ENCODE measurements around the gene CYCS.
A peak's percentile ranks its signal among the peaks of the same experiment; 100 is the strongest.
"Not testable (repeated sequence)": the region's sequence is repeated elsewhere in the genome, so short reads cannot be mapped to it uniquely, and the experiment has no call there.

CYCS gene

DNA sequence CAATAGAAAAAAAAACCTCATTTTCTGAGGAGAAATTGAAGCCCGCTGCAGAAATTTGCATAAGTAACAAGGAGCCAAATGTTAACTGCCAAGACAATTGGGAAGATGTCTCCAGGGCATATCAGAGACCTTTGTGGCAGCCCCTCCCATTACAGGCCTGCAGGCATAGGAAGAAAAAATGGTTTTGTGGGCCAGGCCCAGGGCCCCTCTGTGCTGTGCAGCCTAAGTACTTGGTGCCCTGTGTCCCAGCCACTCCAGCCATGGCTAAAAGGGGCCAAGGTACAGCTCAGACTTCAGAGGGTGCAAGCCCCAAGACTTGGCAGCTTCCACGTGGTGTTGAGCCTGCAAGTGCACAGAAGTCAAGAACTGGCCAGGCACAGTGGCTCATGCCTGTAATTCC lies 14.5 kb downstream of the CYCS start:
- peaks cover 12% of the 10 kb centered on the region for H3K36me3 Mint-ChIP-seq (ENCODE audit: insufficient read depth)
- not testable (repeated sequence) for DNase-seq (ENCODE audit: low spot score in 2 of 2); H3K4me1 Mint-ChIP-seq; ATAC-seq (replicated peaks; ENCODE audit: extremely low read depth, poor library complexity, severe bottlenecking); H3K4me3 Mint-ChIP-seq; H3K27ac Mint-ChIP-seq (ENCODE audit: low read depth); H3K9me3 Mint-ChIP-seq
- H3K27me3 Mint-ChIP-seq = peaks cover 14% of the 10 kb centered on the region

DNA sequence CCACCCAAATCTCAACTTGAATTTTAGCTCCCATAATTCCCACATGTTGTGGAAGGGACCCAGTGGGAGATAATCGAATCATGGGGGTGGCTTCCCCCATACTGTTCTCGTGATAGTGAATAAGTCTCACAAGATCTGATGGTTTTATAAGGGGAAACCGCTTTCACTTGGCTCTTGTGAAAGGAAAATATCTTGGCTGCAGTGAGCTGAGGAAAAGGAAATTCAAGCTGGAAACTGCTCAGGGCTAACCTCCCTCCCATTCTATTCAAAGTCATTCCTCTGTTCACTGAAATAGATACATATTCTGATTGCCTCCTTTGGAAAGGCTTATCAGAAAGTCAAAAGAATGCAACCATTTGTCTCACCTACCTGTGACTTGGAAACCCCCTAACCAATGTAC lies 15.8 kb downstream of the CYCS start:
- no peak overlapping the region for H3K27ac Mint-ChIP-seq (ENCODE audit: low read depth)
- H3K27me3 Mint-ChIP-seq = peaks cover 20% of the 10 kb centered on the region
- no peak overlapping the region for H3K4me3 Mint-ChIP-seq
- peaks cover 10% of the 10 kb centered on the region for H3K36me3 Mint-ChIP-seq (ENCODE audit: insufficient read depth)
- H3K9me3 Mint-ChIP-seq = no peaks in the 10 kb centered on the region
- no peaks in the 10 kb centered on the region for H3K4me1 Mint-ChIP-seq
- no peak for ATAC-seq (replicated peaks; ENCODE audit: extremely low read depth, poor library complexity, severe bottlenecking)
- no peak for DNase-seq (ENCODE audit: low spot score in 2 of 2)

DNA sequence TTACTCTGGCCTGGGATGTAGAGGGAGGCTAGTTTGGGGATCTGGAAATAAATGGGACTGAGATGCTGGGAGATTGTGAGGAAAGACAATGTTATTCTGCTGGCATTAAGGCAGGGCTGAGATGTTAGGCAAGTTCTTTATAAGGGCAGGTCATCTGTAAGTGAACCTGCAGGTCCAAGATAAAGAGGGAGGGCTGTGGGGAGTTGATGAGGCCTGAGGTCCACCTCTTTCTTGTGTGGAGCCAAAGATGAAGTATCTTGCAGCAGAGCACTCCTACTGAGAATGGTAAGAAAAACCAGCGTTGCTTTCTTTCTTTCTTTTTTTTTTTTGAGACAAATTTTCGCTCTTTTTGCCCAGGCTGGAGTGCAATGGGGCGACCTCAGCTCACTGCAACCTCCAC lies 19.1 kb downstream of the CYCS start:
- Mint-ChIP-seq H3K9me3 (no peaks in the 10 kb centered on the region), H3K4me3 (no peak overlapping the region), H3K4me1 (no peaks in the 10 kb centered on the region), H3K27ac (ENCODE audit: low read depth) (no peak overlapping the region), H3K36me3 (ENCODE audit: insufficient read depth) (peaks cover 3% of the 10 kb centered on the region), H3K27me3 (peaks cover 20% of the 10 kb centered on the region)
- no peak for ATAC-seq (replicated peaks; ENCODE audit: extremely low read depth, poor library complexity, severe bottlenecking)
- no peak for DNase-seq (ENCODE audit: low spot score in 2 of 2)

DNA sequence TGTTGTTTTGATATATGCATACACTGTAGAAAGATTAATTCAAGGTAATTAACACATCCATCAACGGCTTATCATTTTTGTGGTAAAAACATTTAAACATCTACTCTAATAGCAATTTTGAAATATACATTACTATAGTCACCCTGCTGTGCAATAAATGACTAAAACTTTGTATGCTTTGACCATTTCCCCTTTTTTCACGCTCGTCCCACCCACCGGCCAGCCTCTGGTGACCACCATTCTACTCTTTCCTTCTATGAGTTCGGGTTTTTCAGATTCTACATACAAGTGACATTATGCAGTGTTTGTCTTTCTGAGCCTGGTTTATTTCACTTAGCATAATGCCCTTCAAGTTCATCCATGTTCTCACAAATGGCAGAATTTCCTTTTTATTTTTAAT lies 21.3 kb downstream of the CYCS start:
- Mint-ChIP-seq H3K27me3 (peaks cover 20% of the 10 kb centered on the region), H3K36me3 (ENCODE audit: insufficient read depth) (peaks cover 2% of the 10 kb centered on the region), H3K9me3 (no peaks in the 10 kb centered on the region), H3K4me1 (no peaks in the 10 kb centered on the region), H3K27ac (ENCODE audit: low read depth) (no peak overlapping the region), H3K4me3 (no peak overlapping the region)
- ATAC-seq (replicated peaks; ENCODE audit: extremely low read depth, poor library complexity, severe bottlenecking) = no peak
- DNase-seq (ENCODE audit: low spot score in 2 of 2) = no peak

DNA sequence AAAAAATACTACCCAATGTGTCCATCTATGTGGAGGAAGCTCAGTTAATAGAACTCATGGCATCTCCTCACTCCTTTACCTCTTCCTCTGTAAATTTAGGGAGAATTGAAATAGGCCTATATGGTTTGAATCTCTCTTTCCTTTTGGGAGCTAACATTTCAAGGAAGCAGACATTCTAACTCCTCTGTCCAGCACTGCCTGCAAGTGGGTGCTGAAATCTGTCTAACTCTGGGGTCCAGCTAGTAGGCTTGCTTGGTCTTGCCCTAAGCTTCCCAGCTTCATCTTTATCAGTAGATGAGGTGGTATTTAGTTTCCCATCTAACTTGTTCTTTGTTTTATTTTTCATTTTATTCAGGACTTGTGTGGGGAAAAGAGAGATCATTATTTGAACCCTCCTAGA lies 23.2 kb downstream of the CYCS start:
- H3K27ac Mint-ChIP-seq (ENCODE audit: low read depth) = no peak overlapping the region
- no peaks in the 10 kb centered on the region for H3K36me3 Mint-ChIP-seq (ENCODE audit: insufficient read depth)
- DNase-seq (ENCODE audit: low spot score in 2 of 2) = no peak
- no peaks in the 10 kb centered on the region for H3K9me3 Mint-ChIP-seq
- no peak overlapping the region for H3K4me3 Mint-ChIP-seq
- ATAC-seq (replicated peaks; ENCODE audit: extremely low read depth, poor library complexity, severe bottlenecking) = no peak
- H3K4me1 Mint-ChIP-seq = no peaks in the 10 kb centered on the region
- H3K27me3 Mint-ChIP-seq = peaks cover 18% of the 10 kb centered on the region

DNA sequence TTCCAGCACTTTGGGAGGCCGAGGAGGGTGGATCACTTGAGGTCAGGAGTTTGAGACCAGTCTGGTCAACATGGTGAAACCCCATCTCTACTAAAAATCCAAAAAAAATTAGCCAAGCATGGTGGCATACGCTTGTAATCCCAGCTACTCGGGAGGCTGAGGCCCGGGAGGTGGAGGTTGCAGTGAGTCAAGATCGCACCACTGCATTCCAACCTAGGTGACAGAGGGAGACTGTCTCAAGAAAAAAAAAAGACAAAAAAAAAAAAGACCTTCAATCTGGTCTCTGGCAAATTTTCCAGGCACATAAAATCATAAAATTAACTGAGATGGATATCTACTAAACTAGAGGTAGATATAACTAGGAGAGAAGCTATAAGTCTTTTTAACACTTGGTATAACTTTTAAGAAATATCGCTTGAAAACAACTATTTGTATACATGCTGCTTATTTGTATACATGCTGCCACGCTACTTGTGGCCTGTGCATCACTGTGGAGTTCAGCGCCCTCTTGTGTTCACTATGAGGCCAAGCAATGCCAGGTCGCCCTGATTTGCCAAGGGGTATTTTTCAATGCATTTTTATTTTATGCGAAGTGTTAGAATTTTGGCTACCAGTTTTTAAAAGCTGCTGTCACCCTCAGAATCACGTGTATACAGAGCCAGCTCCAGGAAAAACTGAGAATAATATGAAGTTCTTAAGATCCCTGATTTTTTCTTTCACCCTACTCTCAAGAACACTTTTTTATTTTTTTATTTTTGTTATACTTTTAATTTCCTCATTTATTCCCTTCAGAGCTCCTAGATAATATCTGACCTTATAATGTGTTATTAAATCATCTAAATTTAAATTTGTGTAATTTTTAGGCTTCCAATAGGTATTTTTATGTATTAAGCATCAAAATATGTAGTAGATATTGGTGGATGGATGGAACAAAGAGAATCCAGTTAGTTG lies 26.7 kb downstream of the CYCS start:
- peak; percentile 80 for ATAC-seq (replicated peaks; ENCODE audit: extremely low read depth, poor library complexity, severe bottlenecking)

DNA sequence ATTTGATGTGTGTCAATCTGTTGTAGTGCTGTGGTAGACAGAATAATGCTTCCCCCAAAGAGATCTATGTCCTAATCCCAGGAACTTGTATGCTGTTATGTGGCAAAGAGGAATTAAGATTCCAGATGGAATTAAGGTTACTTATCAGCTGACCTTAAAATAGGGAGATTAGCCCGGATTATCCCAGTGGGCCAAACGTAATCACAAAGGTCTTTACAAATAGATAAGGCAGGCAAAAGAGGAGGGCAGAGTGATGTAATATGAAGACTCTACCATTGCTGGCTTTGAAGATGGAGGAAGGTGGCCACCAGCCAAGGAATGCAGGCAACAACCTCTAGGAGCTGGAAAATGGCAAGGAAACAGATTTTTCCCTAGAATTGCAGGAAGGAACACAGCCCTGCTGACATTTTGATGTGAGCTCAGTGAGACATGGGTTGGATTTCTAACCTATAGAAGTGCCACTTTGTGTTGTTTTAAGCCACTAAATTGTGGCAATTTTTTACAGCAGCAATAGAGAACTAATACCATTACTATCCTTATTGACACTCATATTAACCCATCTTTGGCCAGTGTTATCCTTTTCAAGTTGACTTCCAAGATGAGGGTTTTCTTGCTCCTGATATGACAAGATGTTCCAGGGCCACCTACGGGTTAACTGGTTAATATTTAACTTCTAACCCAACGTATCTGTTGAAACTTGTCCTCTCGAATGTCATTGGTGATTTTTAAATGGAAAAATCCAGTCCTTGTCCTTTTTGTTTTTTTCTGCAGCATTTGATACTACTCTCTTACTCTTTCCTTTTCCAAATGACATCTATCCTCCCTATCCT lies 29.3 kb downstream of the CYCS start:
- ATAC-seq (replicated peaks; ENCODE audit: extremely low read depth, poor library complexity, severe bottlenecking) = no peak
- DNase-seq (ENCODE audit: low spot score in 2 of 2) = no peak
- Mint-ChIP-seq H3K27me3 (no peaks in the 10 kb centered on the region), H3K9me3 (no peaks in the 10 kb centered on the region), H3K36me3 (ENCODE audit: insufficient read depth) (no peaks in the 10 kb centered on the region), H3K4me3 (no peak overlapping the region), H3K4me1 (peaks cover 11% of the 10 kb centered on the region), H3K27ac (ENCODE audit: low read depth) (no peak overlapping the region)

More for the DNA sequence above, 26.7 kb downstream of the CYCS start:
- Mint-ChIP-seq H3K9me3 (no peaks in the 10 kb centered on the region), H3K4me1 (peaks cover 7% of the 10 kb centered on the region), H3K36me3 (ENCODE audit: insufficient read depth) (no peaks in the 10 kb centered on the region), H3K27me3 (no peaks in the 10 kb centered on the region), H3K27ac (ENCODE audit: low read depth) (no peak overlapping the region), H3K4me3 (no peak overlapping the region)
- peak; percentile 26 to 38 for DNase-seq (ENCODE audit: low spot score in 2 of 2)

DNA sequence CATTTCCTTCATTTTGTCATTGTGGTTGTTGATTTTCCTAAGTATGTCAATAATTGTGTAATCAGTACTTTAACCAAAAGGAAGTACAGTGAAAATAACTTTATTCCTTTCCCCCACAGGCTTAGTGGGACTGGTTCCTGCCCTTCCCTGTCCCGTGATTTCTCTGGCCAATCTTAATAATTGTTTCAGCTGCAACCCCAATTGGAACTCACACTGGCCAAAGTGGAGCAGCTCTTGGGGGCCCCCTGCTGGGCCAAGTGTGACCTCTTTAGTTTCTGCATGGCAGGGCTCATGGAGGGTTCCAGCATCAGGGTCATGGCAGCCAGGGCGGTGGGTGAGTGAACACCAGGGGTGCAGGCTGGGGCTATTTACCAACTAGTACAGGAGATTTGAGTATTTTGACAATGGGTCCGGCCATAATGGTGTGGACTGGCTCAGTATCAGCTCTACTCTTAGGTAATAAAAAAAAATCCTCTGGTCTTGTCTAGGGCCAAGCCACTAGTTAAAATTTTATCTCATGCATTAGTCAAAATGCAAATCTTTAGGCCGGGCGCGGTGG lies 31.7 kb downstream of the CYCS start:
- Mint-ChIP-seq H3K9me3 (no peaks in the 10 kb centered on the region), H3K27ac (ENCODE audit: low read depth) (no peak overlapping the region), H3K36me3 (ENCODE audit: insufficient read depth) (no peaks in the 10 kb centered on the region), H3K4me1 (peaks cover 11% of the 10 kb centered on the region), H3K27me3 (no peaks in the 10 kb centered on the region), H3K4me3 (no peak overlapping the region)
- DNase-seq (ENCODE audit: low spot score in 2 of 2) (peak; percentile 62), ATAC-seq (replicated peaks; ENCODE audit: extremely low read depth, poor library complexity, severe bottlenecking) (peak; percentile 80)

DNA sequence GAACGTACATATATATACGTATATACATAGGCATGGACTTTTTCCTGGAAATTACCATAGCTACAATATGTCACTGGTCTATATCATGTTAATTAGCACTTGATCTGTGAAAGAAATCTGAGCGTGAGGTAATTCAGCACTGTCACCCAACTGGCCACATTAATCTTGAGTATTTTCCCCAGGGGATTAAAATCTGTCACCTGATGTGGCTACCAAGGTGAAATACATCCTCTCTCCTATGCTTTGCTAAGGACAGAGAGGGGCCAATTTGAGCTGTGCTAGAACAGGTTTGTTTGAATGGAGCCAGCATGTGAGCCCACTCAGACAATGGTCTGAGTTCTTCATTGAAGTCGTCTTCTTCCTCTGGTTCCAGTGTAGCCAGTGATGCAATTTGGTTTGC lies 33.3 kb downstream of the CYCS start:
- no peak for ATAC-seq (replicated peaks; ENCODE audit: extremely low read depth, poor library complexity, severe bottlenecking)

DNA sequence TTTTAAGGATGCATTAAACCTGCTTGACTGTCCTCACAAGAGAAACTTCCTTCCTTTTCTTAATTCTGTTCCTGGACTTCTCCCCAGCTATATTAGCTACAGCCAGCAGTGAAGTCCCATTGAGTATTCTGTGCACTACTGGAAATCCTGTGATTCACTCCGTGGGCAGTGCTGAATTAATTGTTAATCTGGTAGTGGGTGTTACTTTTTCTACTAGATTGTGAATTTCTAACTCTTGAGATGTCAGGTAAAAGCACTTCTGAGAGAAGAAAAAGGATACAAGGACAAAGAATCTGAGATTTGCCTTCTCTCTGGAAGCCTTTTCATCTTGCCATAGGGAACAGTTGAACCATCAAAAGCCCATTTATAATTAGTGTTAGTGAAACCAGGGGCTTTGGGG lies 33.9 kb downstream of the CYCS start:
- no peaks in the 10 kb centered on the region for H3K27me3 Mint-ChIP-seq
- no peaks in the 10 kb centered on the region for H3K9me3 Mint-ChIP-seq
- H3K4me3 Mint-ChIP-seq = no peak overlapping the region
- DNase-seq (ENCODE audit: low spot score in 2 of 2) = no peak
- no peak overlapping the region for H3K27ac Mint-ChIP-seq (ENCODE audit: low read depth)
- peaks cover 11% of the 10 kb centered on the region for H3K4me1 Mint-ChIP-seq
- H3K36me3 Mint-ChIP-seq (ENCODE audit: insufficient read depth) = no peaks in the 10 kb centered on the region
- ATAC-seq (replicated peaks; ENCODE audit: extremely low read depth, poor library complexity, severe bottlenecking) = no peak

More for the DNA sequence above, 33.3 kb downstream of the CYCS start:
- no peak overlapping the region for H3K4me3 Mint-ChIP-seq
- H3K27me3 Mint-ChIP-seq = no peaks in the 10 kb centered on the region
- no peaks in the 10 kb centered on the region for H3K36me3 Mint-ChIP-seq (ENCODE audit: insufficient read depth)
- DNase-seq (ENCODE audit: low spot score in 2 of 2) = no peak
- H3K9me3 Mint-ChIP-seq = no peaks in the 10 kb centered on the region
- peaks cover 11% of the 10 kb centered on the region for H3K4me1 Mint-ChIP-seq
- no peak overlapping the region for H3K27ac Mint-ChIP-seq (ENCODE audit: low read depth)

DNA sequence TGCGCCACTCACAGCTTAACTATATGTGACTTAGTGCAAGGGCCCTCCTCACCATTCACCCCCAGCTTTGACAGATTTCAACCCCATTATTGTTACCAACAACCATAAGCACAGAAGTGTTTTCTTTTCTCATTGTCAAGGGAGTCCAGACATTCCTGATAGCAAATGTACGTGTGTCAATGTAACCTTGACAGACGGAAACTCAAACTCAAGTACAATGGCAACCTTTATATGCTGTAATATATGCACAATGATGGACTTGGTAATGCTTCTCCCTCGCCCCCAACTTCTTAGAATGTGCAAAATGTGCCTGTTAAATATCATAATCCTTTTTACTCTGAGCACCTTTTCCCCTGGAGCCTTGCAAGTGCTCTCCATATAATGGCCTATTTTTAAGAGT lies 34.7 kb downstream of the CYCS start:
- Mint-ChIP-seq H3K27ac (ENCODE audit: low read depth) (no peak overlapping the region), H3K4me3 (no peak overlapping the region), H3K4me1 (peaks cover 11% of the 10 kb centered on the region), H3K9me3 (no peaks in the 10 kb centered on the region), H3K36me3 (ENCODE audit: insufficient read depth) (no peaks in the 10 kb centered on the region), H3K27me3 (no peaks in the 10 kb centered on the region)
- DNase-seq (ENCODE audit: low spot score in 2 of 2) (no peak), ATAC-seq (replicated peaks; ENCODE audit: extremely low read depth, poor library complexity, severe bottlenecking) (no peak)

DNA sequence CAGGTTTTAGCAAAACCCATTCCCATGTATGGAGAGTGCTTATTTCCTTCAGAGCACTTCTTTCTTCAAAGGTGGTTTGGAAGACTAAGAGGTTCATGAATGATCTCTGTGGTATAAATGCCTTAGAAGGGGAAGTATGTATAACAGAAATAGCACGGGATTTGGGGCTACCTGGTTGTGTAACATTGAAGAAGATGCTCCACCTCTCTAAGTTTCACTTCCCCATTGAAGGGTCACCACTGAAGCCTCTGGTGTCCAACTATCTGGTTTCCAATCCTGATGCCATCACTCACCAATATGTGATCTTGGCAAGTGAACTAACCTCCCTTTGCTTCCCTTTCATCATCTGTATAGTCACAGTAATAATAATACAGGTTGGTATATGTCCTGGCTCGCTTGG lies 37.2 kb downstream of the CYCS start:
- DNase-seq (ENCODE audit: low spot score in 2 of 2) = no peak
- Mint-ChIP-seq H3K4me1 (no peaks in the 10 kb centered on the region), H3K4me3 (no peak overlapping the region), H3K36me3 (ENCODE audit: insufficient read depth) (peaks cover 2% of the 10 kb centered on the region), H3K27me3 (peaks cover 5% of the 10 kb centered on the region), H3K27ac (ENCODE audit: low read depth) (no peak overlapping the region), H3K9me3 (no peaks in the 10 kb centered on the region)
- no peak for ATAC-seq (replicated peaks; ENCODE audit: extremely low read depth, poor library complexity, severe bottlenecking)

Data from central memory CD8-positive, alpha-beta T cell (primary cell).